ENCODE measurements around the gene CHD6. TPM values are rescaled to one million over a fixed set of nuclear protein-coding genes. Genes with fewer than 3 reads are reported as not detected.
"Not testable (repeated sequence)": the region's sequence is repeated elsewhere in the genome, so short reads cannot be mapped to it uniquely, and the experiment has no call there.

The CHD6 gene
- total and polyA plus RNA-seq, 8 donors, result 27.7 to 68.6 (median 52.4) TPM

DNA sequence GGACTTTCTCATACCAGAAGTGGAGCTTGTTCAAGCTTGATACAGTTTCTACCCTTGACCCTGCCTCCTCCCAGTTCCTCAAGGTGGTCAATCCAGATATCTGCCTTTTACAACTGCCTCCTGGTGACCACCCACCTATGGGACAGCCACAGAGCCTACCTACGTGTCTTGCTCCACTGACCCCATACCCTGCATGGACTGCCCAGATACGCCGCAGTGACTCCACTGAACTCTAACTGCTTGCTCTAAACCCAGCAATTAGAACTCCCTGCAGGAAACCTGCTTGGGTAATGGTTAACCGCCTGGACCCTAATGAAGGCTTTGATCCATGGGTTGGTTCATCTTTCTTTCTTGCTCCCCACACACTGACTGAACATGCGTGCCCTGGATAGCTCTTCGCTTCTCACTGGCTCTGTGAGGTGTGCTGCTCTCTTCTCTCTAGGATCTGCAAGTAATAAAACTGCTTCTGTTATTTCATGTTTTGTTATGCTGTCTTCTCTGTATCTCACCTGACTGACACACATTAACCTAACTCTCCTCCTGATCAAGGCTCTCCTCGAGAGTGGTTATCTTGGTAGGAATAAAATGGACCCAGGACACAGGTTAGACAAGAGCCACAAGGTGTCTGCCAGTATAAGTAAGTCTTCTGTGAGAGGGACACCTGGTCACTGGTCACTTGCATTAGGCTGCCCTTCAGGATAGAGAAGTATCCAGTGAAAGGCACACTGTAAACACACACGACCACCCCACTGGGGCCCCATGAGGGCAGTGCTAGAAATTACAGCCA lies 79.2 kb downstream of the CHD6 start:
- no peaks in the 10 kb centered on the region for H3K36me3 ChIP-seq
- no peaks in the 10 kb centered on the region for H3K4me1 ChIP-seq
- peaks cover 0 to 3% of the 10 kb centered on the region in 2 donors for H3K9me3 ChIP-seq
- H3K27ac ChIP-seq, result no peak overlapping the region
- intact Hi-C loops (cut with DNase I), result no loop called here
- ATAC-seq (no peak), DNase-seq (no peak)
- H3K27me3 ChIP-seq, result no peaks in the 10 kb centered on the region
- TF ChIP-seq, protein P1, sequence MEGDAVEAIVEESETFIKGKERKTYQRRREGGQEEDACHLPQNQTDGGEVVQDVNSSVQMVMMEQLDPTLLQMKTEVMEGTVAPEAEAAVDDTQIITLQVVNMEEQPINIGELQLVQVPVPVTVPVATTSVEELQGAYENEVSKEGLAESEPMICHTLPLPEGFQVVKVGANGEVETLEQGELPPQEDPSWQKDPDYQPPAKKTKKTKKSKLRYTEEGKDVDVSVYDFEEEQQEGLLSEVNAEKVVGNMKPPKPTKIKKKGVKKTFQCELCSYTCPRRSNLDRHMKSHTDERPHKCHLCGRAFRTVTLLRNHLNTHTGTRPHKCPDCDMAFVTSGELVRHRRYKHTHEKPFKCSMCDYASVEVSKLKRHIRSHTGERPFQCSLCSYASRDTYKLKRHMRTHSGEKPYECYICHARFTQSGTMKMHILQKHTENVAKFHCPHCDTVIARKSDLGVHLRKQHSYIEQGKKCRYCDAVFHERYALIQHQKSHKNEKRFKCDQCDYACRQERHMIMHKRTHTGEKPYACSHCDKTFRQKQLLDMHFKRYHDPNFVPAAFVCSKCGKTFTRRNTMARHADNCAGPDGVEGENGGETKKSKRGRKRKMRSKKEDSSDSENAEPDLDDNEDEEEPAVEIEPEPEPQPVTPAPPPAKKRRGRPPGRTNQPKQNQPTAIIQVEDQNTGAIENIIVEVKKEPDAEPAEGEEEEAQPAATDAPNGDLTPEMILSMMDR (IDR thresholded peaks at IDR 0.05), result no peak
- no peak overlapping the region for H3K4me3 ChIP-seq

DNA sequence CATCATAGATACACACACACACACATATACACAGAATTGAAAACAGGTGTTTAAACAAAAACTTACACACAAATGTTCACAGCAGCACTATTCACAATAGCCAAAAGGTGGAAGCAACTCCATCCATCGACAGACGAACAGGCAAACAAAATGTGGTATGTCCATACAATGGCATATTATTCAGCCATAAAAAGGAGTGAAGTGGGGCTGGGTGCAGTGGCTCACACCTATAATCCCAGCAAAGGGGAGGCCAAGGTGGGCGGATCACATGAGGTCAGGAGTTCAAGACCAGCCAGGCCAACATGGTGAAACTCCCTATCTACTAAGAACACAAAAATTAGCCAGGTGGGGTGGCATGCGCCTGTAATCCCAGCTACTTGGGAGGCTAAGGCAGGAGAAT lies 80.3 kb downstream of the CHD6 start:
- intact Hi-C loops (cut with DNase I), result no loop called here
- ATAC-seq (no peak), DNase-seq (no peak)
- no peak overlapping the region for H3K27ac ChIP-seq
- TF ChIP-seq, protein P1 (IDR thresholded peaks at IDR 0.05), result no peak
- no peak overlapping the region for H3K4me3 ChIP-seq
- peaks cover 0 to 4% of the 10 kb centered on the region in 2 donors for H3K36me3 ChIP-seq
- H3K4me1 ChIP-seq, result no peaks in the 10 kb centered on the region
- peaks cover 0 to 3% of the 10 kb centered on the region in 2 donors for H3K9me3 ChIP-seq
- H3K27me3 ChIP-seq, result no peaks in the 10 kb centered on the region

DNA sequence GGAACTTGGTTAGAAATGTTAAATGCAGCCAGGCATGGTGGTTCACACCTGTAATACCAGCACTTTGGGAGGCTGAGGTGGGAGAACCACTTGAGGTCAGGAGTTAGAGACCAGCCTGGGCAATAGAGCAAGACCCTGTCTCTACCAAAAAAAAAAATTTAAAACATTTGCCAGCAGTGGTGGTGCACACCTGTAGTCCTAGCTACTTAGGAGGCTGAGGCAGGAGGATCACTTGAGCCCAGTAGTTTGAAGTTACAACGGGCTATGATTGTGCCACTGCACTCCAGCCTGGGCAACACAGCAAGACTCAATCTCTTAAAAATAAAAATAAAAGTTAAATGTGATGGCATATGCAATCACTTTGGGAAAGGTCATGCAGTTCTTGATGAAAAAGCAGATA lies 82.6 kb downstream of the CHD6 start:
- H3K9me3 ChIP-seq; H3K27ac ChIP-seq; intact Hi-C loops (cut with DNase I); H3K4me3 ChIP-seq; H3K4me1 ChIP-seq; ATAC-seq; H3K27me3 ChIP-seq; DNase-seq: not testable (repeated sequence)
- H3K36me3 ChIP-seq, result peaks cover 0 to 13% of the 10 kb centered on the region in 2 donors

DNA sequence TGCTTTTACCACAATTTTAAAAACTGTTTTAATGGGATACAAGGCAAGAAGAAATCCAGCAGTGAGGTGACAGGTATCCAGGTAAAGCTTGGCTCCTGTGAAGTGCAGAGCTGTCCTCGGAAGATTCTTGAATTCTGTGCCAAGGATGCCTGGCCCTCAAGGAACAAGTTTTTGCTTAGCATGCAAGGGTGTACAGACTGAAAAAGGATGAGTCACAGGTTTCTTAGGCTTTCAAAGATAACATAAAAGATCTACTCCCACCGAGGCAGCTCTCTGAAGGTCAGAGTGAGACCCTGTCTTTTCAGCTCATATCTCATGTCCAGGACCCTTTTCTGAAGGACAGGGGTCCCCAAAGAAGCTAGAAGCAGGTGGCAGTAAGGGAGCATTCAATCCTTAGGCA lies 83.3 kb downstream of the CHD6 start:
- Histone ChIP-seq H3K9me3 (peaks cover 0 to 3% of the 10 kb centered on the region in 2 donors), H3K36me3 (peaks cover 0 to 13% of the 10 kb centered on the region in 2 donors), H3K27ac (no peak overlapping the region), H3K4me3 (no peak overlapping the region), H3K4me1 (no peaks in the 10 kb centered on the region), H3K27me3 (no peaks in the 10 kb centered on the region)
- DNase-seq (no peak), ATAC-seq (no peak)
- intact Hi-C loops (cut with DNase I), result no loop called here
- TF ChIP-seq, protein P1 (IDR thresholded peaks at IDR 0.05), result no peak

DNA sequence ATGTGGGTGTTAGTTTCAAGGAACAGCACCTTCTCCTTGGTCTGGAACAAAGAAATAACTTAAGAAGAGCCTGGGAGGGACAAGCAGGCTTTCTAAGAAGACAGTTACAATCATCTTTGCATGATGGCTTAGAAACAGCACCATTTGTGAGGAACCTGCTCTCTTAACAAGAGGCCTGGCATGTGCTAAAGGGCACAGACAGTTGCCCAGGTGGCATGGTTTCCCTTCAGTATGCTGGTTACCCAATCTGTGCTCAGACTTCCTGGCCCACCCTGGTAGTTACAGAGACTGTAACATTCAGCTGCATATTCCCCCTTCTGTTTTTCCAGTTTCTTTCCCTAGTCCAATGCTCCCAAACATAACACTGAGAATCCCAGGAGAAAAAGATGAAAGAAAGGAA lies 84.0 kb downstream of the CHD6 start:
- H3K27me3 ChIP-seq, result no peaks in the 10 kb centered on the region
- peaks cover 0 to 3% of the 10 kb centered on the region in 2 donors for H3K9me3 ChIP-seq
- TF ChIP-seq, protein P1 (IDR thresholded peaks at IDR 0.05), result no peak
- no peak overlapping the region for H3K27ac ChIP-seq
- no peak overlapping the region for H3K4me3 ChIP-seq
- intact Hi-C loops (cut with DNase I), result no loop called here
- ATAC-seq (no peak), DNase-seq (no peak)
- H3K4me1 ChIP-seq, result no peaks in the 10 kb centered on the region
- peaks cover 0 to 13% of the 10 kb centered on the region in 2 donors for H3K36me3 ChIP-seq
